Lower leg skin (tissue), 3 donors: ENCODE measurements around the gene PARD6B.

ENCODE experiments used
- CTCF ChIP-seq, 3 donors: fragments of 450-650 bp; IDR thresholded peaks; one replicate each; pipeline ENCODE4 v1.5.1; 2016; ENCODE audit warnings: antibody characterized with exemption in 3 of 3, mild to moderate bottlenecking in 3 of 3, moderate library complexity in 2 of 3
- POLR2A ChIP-seq, 2 donors: fragments of 450-650 bp; IDR thresholded peaks; one replicate each; pipeline ENCODE4 v1.6.1; 2016 to 2017; ENCODE audit warnings: antibody characterized with exemption in 2 of 2, mild to moderate bottlenecking in 1 of 2, moderate library complexity in 1 of 2

DNA sequence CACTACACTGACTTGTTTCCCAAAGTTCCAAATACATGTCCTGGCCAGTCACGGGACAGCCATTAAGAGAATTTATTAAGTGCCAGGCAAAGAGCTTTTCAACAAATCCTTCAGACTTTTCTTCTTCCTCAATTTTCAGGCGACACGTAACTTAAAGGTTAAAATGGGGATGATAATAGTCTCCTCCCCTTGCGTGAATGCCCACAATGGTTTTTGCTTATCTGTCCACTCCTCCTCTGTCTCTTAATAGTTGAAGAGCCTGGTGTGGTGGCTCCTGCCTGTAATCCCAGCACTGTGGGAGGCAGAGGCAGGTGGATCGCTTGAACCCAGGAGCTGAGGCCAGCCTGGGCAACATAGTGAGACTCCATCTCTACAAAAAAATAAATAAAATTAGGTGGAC is 11.4 kb upstream of the PARD6B start:
- no peak for TF ChIP-seq POLR2A (IDR thresholded peaks at IDR 0.05)
- no peak for TF ChIP-seq CTCF (IDR thresholded peaks at IDR 0.05)
